Natural killer cell (primary cell): Measurements from ENCODE around the gene CR1. TPM values are rescaled to one million over a fixed set of nuclear protein-coding genes. Genes with fewer than 3 reads are reported as not detected.
"Not testable (repeated sequence)": the region's sequence is repeated elsewhere in the genome, so short reads cannot be mapped to it uniquely, and the experiment has no call there.

ENCODE experiments used
- ATAC-seq, 3 donors: fragments of 150-1000 bp in 2 of 3; fragments of 200-7000 bp in 1 of 3; cut with Tn5 transposase; 1 replicate in 1 of 3; 2 replicates in 2 of 3; pipeline ENCODE4 v1.10.0; 2021; ENCODE audit warnings: mild to moderate bottlenecking in 2 of 3, moderate library complexity in 2 of 3
- DNase-seq, 2 donors: peaks; one replicate each; pipeline versions ENCODE4 v3.0.0 to v3.0.0-alpha.2; 2013 to 2021; ENCODE audit warnings: mixed read lengths in 1 of 2
- H3K27ac ChIP-seq: one replicate; pipeline ENCODE4 v1.5.1; 2013; ENCODE audit warnings: mild to moderate bottlenecking, low read length
- H3K27me3 ChIP-seq: one replicate; pipeline ENCODE4 v1.6.1; 2013; ENCODE audit warnings: low read length; ENCODE audit not compliant: control insufficient read depth, insufficient read depth
- H3K36me3 ChIP-seq: one replicate; pipeline ENCODE4 v1.6.1; 2013; ENCODE audit warnings: low read length; ENCODE audit not compliant: control insufficient read depth, insufficient read depth
- H3K4me1 ChIP-seq: one replicate; pipeline ENCODE4 v1.6.1; 2013; ENCODE audit warnings: low read length; ENCODE audit not compliant: control insufficient read depth, insufficient read depth
- H3K4me3 ChIP-seq: one replicate; pipeline ENCODE4 v1.5.1; 2013; ENCODE audit warnings: low read length
- H3K9me3 ChIP-seq: one replicate; pipeline ENCODE4 v1.6.1; 2013; ENCODE audit warnings: low read length; ENCODE audit not compliant: control insufficient read depth, insufficient read depth
- H3K27ac Mint-ChIP-seq, 2 donors: one replicate each; pipeline ENCODE4 v1.8.0; 2022; ENCODE audit warnings: mild to moderate bottlenecking in 2 of 2, mixed read lengths in 2 of 2, moderate library complexity in 1 of 2
- H3K27me3 Mint-ChIP-seq, 2 donors: one replicate each; pipeline ENCODE4 v1.8.0; 2022; ENCODE audit warnings: low read depth in 2 of 2, mixed read lengths in 2 of 2
- H3K36me3 Mint-ChIP-seq: one replicate; pipeline ENCODE4 v1.8.0; 2022; ENCODE audit warnings: mixed read lengths
- H3K4me1 Mint-ChIP-seq, 2 donors: one replicate each; pipeline ENCODE4 v1.8.0; 2022; ENCODE audit warnings: mixed read lengths in 2 of 2
- H3K4me3 Mint-ChIP-seq: one replicate; pipeline ENCODE4 v1.8.0; 2022; ENCODE audit warnings: mild to moderate bottlenecking, moderate library complexity, mixed read lengths
- H3K9me3 Mint-ChIP-seq, 2 donors: one replicate each; pipeline ENCODE4 v1.8.0; 2022; ENCODE audit warnings: mixed read lengths in 2 of 2
- WGBS: methylation state at CpG from one replicate; pipeline ENCODE4 v1.1.7; 2013; ENCODE audit warnings: missing lambda C conversion rate; ENCODE audit not compliant: insufficient coverage; 5-methylcytosine and 5-hydroxymethylcytosine counted together
- intact Hi-C: fragments of 100-400 bp; cut with micrococcal nuclease; formaldehyde crosslinking; loops from one replicate; pipeline ENCODE4 v1.14.2; 2022
- total RNA-seq, 4 donors: library from RNA; stranded (reverse); fragments of 120-200 nt in 1 of 4; gene quantifications; one replicate each; pipeline versions ENCODE4 v1.2.3 to v1.2.4, GENCODE V29; 2013 to 2022
- TF ChIP-seq, protein P1 (sequence below): fragments of 200-600 bp; IDR thresholded peaks from one replicate; pipeline ENCODE4 v1.8.0; 2022; ENCODE audit warnings: antibody characterized with exemption

Gene CR1
- total RNA-seq, 3 donors from 2014 or later (not counting 1 experiment from before 2014, with no cell fraction given), result 1.5 to 39.4 (median 2.6) TPM

DNA sequence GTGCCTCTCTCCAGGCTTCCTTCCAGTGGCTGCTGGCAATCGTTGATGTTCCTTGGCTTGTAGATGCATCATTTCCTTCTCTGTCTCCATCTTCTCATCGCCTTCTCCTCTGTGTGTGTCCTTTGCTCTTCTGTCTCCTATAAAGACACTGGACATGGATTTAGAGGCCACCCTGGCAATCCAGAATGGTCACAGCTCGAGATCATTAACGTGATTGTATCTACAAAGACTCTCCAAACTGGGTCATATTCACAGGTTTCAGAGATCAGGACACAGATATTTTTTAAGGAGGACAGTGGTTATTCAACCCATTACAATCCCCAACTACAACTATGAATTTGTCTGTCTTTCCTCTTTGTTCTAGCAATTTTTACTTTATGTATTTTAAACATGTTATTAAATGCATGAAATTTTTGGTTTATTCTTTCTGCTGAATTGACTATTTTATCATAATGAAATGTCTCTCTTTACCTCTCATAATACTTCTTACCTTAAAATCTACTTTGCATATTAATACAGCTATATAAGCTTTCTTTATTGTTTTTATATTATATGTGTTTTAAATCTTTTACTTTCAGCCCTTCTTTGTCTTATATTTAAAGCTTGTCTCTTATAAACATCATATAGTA lies 22.8 kb downstream of the CR1 start:
- peaks cover 16 to 30% of the 10 kb centered on the region in 2 donors for H3K27me3 Mint-ChIP-seq
- DNase-seq (no peak), ATAC-seq (no peak)
- TF ChIP-seq, protein P1, sequence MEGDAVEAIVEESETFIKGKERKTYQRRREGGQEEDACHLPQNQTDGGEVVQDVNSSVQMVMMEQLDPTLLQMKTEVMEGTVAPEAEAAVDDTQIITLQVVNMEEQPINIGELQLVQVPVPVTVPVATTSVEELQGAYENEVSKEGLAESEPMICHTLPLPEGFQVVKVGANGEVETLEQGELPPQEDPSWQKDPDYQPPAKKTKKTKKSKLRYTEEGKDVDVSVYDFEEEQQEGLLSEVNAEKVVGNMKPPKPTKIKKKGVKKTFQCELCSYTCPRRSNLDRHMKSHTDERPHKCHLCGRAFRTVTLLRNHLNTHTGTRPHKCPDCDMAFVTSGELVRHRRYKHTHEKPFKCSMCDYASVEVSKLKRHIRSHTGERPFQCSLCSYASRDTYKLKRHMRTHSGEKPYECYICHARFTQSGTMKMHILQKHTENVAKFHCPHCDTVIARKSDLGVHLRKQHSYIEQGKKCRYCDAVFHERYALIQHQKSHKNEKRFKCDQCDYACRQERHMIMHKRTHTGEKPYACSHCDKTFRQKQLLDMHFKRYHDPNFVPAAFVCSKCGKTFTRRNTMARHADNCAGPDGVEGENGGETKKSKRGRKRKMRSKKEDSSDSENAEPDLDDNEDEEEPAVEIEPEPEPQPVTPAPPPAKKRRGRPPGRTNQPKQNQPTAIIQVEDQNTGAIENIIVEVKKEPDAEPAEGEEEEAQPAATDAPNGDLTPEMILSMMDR, result no peak
- intact Hi-C loops, result no loop called here
- Histone ChIP-seq H3K9me3 (no peaks in the 10 kb centered on the region), H3K27ac (no peak overlapping the region), H3K36me3 (no peaks in the 10 kb centered on the region), H3K27me3 (peaks cover 3% of the 10 kb centered on the region), H3K4me3 (no peak overlapping the region), H3K4me1 (no peaks in the 10 kb centered on the region)
- H3K36me3 Mint-ChIP-seq, result no peaks in the 10 kb centered on the region
- no peak overlapping the region for H3K4me3 Mint-ChIP-seq
- WGBS, result 94% methylated on average over 4 of the region's 4 CpGs
- no peak overlapping the region for H3K27ac Mint-ChIP-seq
- no peaks in the 10 kb centered on the region for H3K9me3 Mint-ChIP-seq
- H3K4me1 Mint-ChIP-seq, result no peaks in the 10 kb centered on the region

DNA sequence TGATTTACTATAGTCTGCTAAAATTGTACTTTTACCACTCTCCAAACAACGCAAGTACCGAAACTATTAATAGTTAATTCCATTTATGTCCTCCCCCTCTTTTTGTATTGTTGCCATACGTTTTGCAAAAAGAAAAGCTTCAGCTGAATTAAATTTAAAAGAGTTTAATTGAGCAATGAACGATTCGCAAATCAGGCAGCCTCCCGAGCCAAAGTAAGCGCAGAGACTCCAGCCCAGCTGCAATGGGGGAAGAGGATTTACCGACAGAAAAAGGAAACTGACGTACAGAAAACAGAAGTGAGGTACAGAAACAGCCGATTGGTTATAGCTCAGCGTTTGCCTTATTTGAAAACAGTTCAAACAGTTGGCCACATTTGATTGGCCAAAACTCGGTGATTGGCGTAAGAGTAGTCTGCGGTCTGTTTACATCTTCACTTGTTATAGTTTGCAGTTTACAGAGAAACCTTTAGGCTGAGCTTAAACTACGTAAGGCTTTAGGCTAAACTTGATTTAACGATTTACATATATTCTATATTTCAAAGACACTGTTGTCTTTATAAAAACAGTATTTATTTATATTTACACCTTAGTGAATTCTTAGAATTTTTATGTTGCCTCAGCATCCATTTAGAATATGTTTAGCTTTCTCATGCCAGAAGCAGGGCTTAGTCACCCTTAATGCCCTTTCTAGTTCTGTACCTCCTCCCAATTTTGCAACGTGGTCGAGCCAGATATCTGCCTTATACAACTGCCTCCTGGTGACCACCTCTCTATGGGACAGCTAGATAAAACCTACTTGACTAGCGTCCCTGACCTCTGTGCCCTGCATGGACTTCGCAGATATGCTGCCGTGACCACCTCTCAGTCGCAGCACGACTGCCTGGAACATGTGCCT lies 23.8 kb downstream of the CR1 start:
- H3K4me3 ChIP-seq, result no peak overlapping the region
- intact Hi-C loops, result no loop called here
- peaks cover 3% of the 10 kb centered on the region for H3K27me3 ChIP-seq
- ATAC-seq, result no peak
- no peak overlapping the region for H3K27ac ChIP-seq
- no peaks in the 10 kb centered on the region for H3K9me3 ChIP-seq
- H3K9me3 Mint-ChIP-seq, result no peaks in the 10 kb centered on the region
- no peaks in the 10 kb centered on the region for H3K36me3 Mint-ChIP-seq
- no peak overlapping the region for H3K4me3 Mint-ChIP-seq
- WGBS, result 90% methylated on average over 21 of the region's 23 CpGs
- no peak for DNase-seq
- H3K27me3 Mint-ChIP-seq, result peaks cover 15 to 33% of the 10 kb centered on the region in 2 donors
- H3K36me3 ChIP-seq, result no peaks in the 10 kb centered on the region
- H3K27ac Mint-ChIP-seq, result no peak overlapping the region
- no peaks in the 10 kb centered on the region for H3K4me1 Mint-ChIP-seq
- TF ChIP-seq, protein P1, result no peak
- H3K4me1 ChIP-seq, result no peaks in the 10 kb centered on the region

DNA sequence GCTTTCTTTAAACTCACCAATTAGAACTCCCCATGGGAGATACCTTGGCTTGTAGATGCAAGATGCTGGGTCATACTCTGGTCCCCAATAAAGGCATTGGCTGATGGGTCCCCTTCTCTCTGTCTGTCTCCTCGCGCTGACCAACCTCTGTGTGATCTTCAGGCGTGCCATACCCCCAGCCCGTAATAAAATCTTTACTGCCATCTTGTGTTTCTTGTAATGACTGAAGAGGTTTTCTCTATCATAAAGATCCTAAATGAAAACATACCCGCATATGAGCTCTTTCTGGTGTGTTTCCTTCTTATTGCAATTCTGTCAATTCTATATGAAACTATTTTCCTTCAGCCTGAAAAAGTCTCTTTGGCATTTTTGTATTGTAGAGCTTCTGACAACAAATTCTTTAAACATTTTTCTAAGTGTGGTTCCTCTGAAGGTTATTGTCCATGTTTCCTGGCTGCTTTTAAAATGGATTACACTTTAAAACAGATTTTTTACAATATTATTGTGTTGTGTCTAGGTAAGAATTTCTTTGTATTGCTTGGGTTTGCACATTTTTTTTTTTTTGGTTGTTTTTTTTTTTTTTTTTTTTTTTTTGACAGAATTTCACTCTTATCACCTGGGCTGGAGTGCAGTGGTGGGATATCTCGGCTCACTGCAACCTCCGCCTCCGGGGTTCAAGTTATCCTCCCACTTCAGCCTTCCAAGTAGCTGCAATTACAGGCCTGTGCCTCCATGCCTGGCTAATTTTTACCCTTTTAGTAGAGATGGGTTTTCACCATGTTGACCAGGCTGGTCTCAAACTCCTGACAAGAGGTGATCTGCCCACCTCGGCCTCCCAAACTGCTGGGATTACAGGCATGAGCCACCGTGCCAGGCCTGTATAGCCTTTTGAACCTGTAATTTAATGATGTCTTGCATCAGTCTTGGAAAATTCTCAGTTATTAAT lies 24.7 kb downstream of the CR1 start:
- H3K4me3 ChIP-seq, H3K36me3 ChIP-seq, H3K9me3 Mint-ChIP-seq, H3K27ac ChIP-seq, H3K27me3 ChIP-seq, H3K9me3 ChIP-seq, H3K36me3 Mint-ChIP-seq, ATAC-seq, H3K4me1 Mint-ChIP-seq, DNase-seq, intact Hi-C loops, H3K4me1 ChIP-seq, H3K27ac Mint-ChIP-seq, H3K4me3 Mint-ChIP-seq: not testable (repeated sequence)
- WGBS, result 96% methylated on average over 7 of the region's 10 CpGs
- peaks cover 15 to 42% of the 10 kb centered on the region in 2 donors for H3K27me3 Mint-ChIP-seq

DNA sequence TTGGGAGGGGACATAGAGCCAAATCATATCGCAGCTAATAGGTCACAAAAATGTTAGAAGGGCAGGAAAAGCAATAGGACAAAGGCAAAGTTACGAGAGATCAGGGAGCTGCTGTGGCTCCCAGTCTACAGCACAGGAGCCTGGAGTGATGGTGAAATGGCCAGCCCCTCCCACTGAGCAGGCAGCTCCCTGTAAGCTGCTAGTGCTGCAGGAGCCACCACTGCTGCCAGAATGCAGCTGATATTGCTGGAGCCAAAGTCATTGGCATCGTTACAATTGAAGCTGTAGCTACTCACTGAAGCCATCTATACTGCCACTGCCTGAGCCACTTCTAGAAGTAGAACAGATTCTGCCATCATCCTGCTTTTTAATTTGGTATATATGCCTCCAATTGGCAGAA lies 29.3 kb downstream of the CR1 start:
- H3K9me3 ChIP-seq, H3K27ac Mint-ChIP-seq, H3K4me3 ChIP-seq, DNase-seq, intact Hi-C loops, H3K9me3 Mint-ChIP-seq, H3K36me3 Mint-ChIP-seq, H3K36me3 ChIP-seq, H3K27ac ChIP-seq, ATAC-seq, H3K4me3 Mint-ChIP-seq, H3K4me1 Mint-ChIP-seq, H3K27me3 ChIP-seq, H3K4me1 ChIP-seq: not testable (repeated sequence)
- WGBS, result no CpG with 5 or more reads among the region's 3 CpGs
- H3K27me3 Mint-ChIP-seq, result peaks cover 3 to 27% of the 10 kb centered on the region in 2 donors

DNA sequence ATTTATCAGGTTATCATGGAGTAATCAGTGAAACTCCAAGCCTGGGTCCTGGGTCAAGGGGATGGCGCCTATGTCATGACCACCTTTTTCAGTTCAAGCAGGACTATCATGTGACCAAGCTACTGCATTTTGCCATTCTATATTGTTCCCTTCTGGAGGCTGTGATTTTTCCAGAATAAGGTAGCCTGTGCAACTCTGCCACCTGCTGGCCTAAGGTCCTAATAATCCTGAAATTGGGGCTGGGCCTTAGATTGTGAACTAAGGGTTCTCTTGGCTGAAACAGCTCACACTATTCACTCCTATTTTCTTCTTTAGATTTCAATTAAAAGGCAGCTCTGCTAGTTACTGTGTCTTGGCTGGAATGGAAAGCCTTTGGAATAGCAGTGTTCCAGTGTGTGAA lies 32.4 kb downstream of the CR1 start:
- peaks cover 0 to 21% of the 10 kb centered on the region in 2 donors for H3K27me3 Mint-ChIP-seq
- DNase-seq, H3K27ac Mint-ChIP-seq, H3K27me3 ChIP-seq, H3K4me1 ChIP-seq, intact Hi-C loops, H3K27ac ChIP-seq, H3K9me3 ChIP-seq, H3K9me3 Mint-ChIP-seq, H3K36me3 ChIP-seq, H3K36me3 Mint-ChIP-seq, H3K4me3 Mint-ChIP-seq, H3K4me3 ChIP-seq, ATAC-seq, H3K4me1 Mint-ChIP-seq: not testable (repeated sequence)
- WGBS, result no CpG with 5 or more reads among the region's 1 CpG

DNA sequence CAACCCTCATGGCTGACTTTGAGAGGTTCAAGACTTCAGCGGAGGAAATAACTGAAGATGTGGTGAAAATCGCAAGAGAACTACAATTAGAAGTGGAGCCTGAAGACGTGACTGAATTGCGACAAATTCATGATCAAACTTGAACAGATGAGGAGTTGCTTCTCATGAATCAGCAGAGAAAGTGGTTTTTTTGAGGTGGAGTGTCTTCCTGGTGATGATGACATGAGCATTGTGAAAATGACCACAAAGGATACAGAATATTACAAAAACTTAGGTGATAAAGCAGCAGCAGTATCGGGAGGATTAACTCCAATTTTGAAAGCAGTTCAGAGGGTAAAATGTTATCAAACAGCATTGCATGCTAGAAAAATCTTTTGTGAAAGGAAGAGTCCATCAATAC lies 40.3 kb downstream of the CR1 start:
- H3K4me3 Mint-ChIP-seq, H3K27me3 Mint-ChIP-seq, H3K4me1 Mint-ChIP-seq, H3K4me1 ChIP-seq, H3K9me3 Mint-ChIP-seq, H3K9me3 ChIP-seq, H3K27ac ChIP-seq, H3K36me3 Mint-ChIP-seq, H3K36me3 ChIP-seq, H3K27ac Mint-ChIP-seq, intact Hi-C loops, H3K27me3 ChIP-seq, H3K4me3 ChIP-seq, DNase-seq: not testable (repeated sequence)
- ATAC-seq, result peak; percentile 49 to 83 (median 53)
- WGBS, result no CpG with 5 or more reads among the region's 5 CpGs
